H54 (cell line): ENCODE measurements around the gene BNIPL.
A peak's percentile ranks its signal among the peaks of the same experiment; 100 is the strongest.

ENCODE experiments used
- DNase-seq: peaks from one replicate; pipeline ENCODE4 v3.0.0; 2011; ENCODE audit warnings: low spot score, mixed read lengths; ENCODE audit not compliant: insufficient read length
- FAIRE-seq: peaks from 3 replicates; lab custom pipeline; 2011; peaks lifted over from hg19 to GRCh38; lab: Jason Lieb, UNC
- POLR2A ChIP-seq: IDR thresholded peaks from 2 replicates; pipeline ENCODE4 v1.6.1; 2011; ENCODE audit warnings: low read depth, mild to moderate bottlenecking, low read length

Gene BNIPL

DNA sequence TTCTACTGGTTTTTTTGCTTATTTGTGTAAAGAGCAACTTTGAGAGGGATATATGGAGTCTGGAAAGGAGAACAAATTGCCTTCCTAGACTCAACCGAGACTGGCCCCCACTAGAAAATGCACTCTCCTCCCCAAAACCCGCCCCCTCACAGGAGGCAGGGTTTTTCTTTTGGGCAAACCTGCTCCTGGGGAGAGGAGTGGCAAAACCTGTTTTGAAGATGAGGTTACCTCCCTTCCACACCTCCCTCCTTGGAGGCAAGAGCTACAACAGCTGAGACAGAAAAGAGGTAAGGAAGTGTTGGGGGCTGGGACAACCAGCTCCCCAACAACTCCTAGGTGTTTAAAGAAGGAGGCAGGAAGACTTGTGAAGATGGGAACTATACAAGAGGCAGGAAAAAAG lies at the start of gene BNIPL:
TSS of gene BNIPL (plus strand) at position 231 of the 400 bp plus-strand sequence. CDS start at position 371, 140 bp downstream.
- no peak for DNase-seq
- TF ChIP-seq POLR2A = no peak
- no peak for FAIRE-seq

- no peak for FAIRE-seq
- TF ChIP-seq POLR2A = no peak
- no peak for DNase-seq
Observed at GRCh38 chr1:150987924-150988323, 48.5 kb upstream of the BNIPL start.

- DNase-seq (no peak), FAIRE-seq (no peak)
- no peak for TF ChIP-seq POLR2A
Observed at GRCh38 chr1:150992626-150993025, 43.8 kb upstream of the BNIPL start.

- no peak for FAIRE-seq
- DNase-seq = no peak
- no peak for TF ChIP-seq POLR2A
Observed at GRCh38 chr1:150994248-150994647, 42.1 kb upstream of the BNIPL start.

DNA sequence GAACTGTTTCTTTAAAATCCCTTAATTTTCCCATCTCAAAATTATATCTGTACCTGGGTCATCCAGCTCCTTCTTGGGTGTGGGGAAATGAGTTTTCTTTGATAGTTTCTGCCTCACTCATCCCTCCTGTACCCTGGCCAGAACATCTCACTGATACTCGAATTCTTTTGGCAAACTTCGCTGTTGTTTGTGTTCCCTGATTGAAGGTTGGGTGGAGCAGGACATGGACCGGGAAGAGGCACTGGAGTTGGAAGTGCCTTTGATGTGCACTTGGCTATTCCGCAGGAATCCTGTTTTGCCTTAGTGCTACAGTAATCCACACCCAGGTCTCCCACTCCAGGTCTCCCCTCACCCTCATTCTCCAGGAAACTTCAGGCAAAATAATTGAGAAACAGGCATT lies 40.9 kb upstream of the BNIPL start:
- FAIRE-seq = no peak
- no peak for DNase-seq
- TF ChIP-seq POLR2A = no peak

- no peak for DNase-seq
- no peak for TF ChIP-seq POLR2A
- FAIRE-seq = no peak
Observed at GRCh38 chr1:150995896-150996295, 40.5 kb upstream of the BNIPL start.

GRCh38 chr1:150997126-150997872 lies 39.1 kb upstream of the BNIPL start:
- no peak for TF ChIP-seq POLR2A
- no peak for FAIRE-seq
- DNase-seq = no peak

DNA sequence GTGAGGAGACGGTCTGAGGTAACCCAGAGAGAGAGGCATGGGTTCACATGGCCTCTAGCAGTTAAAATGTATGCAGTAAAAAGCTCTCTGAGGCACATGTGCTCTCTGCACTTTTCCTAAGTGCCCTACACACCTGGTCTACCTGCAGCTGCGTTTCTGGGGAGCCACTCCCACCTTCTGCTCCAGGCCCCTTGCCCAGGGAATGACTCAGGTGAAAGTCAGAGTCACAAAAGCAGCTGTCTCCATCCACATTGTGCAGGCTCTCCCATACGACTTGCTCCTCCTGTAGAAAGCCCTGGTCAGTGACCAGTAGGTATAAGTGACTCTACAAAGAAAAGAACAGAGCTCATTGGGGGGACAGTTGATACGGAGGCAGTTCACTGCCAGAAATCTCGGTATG lies 38.4 kb upstream of the BNIPL start:
- DNase-seq (no peak), FAIRE-seq (no peak)
- no peak for TF ChIP-seq POLR2A

DNA sequence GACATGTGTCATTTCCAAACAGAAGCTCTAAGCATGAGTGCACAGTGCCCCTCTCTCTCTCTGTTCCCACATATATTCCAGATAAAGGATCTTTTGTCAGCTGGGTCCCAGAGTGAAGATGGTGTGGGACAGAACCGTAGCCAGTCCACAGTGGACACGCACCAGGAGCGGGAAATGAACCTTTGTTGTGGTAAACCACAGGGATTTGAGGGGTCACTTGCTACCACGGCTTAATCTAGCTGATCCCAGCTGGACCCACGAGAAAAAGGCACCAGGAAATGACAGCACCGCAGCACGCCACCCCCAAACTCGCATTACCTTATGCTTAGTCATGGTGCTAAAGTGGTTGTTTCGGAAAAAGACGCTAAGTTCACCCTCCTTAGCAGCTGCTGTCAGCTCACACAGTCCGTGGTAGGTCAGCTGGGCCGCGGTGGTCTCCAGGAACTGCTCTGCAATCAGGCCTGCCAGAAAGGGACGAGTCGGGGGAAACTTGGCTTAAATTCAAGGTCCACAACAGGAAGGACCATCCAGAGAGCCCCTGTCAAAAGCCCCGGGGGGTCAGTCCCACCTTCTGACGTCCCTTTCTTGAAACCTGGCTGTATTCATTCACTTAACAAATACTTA lies 37.2 kb upstream of the BNIPL start:
- TF ChIP-seq POLR2A = peak; percentile 32; the same call in 1 of the 2 replicates
- peak; percentile 84 for DNase-seq
- no peak for FAIRE-seq

DNA sequence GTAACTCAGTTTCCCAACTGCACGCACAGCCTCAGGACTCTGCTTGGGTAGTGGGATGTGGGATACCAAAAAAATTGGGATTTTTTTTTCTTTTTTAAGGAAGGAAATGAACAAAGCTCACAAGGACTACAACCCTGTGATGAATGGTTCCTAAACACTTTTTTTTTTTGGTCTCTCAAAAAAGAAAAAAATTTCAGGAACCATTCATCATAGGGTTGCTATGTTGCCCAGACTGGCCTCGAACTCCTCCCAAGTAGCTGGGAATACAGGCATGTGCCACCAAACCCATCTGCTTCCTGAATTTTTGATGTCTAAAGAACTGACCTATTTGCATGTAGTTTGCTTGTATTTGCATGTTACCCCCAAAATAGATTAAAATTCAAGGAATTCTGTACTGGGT lies 36.5 kb upstream of the BNIPL start:
- TF ChIP-seq POLR2A = no peak
- FAIRE-seq (no peak), DNase-seq (no peak)

DNA sequence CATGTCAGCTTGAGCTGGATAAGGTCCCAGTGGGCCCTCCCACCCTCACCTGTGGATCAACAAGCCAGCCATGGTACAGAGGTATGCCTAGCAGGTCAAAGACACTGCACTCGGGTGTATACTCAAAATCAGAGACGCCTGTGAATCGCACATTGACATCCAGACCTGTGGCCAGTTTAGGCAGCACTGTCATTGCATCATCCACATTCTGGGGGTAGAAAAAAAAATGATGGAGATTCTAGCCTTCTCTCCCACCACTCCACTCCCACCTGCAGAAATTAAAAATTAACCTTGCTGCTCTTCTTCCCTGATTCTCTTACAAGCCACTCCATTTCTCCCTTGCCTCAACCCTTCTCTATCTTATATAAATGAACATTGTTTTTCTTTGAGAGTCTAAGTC lies 36.0 kb upstream of the BNIPL start:
- TF ChIP-seq POLR2A = no peak
- DNase-seq = no peak
- no peak for FAIRE-seq

- no peak for FAIRE-seq
- no peak for DNase-seq
- no peak for TF ChIP-seq POLR2A
Observed at GRCh38 chr1:151001602-151002001, 34.8 kb upstream of the BNIPL start.

DNA sequence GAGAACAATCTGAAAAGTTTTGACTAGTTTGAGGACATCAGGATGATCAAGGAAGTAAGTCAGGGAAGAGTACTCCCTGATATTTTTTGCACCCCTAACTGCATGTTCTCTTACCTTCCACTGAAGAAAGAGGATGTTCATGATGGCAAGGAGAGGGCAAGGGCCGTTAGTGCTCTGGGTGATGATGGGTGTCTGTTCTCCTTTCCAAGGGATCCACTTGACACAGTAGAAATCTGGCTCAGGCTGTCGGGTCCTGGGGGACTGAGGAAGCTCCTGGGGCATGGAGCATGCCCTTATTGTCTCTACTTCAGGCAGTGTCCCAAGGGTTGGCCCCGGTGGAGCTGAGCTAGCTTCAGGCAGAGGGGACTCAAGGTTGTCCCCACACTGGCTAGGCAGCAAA lies 34.3 kb upstream of the BNIPL start:
- no peak for TF ChIP-seq POLR2A
- no peak for DNase-seq
- no peak for FAIRE-seq

DNA sequence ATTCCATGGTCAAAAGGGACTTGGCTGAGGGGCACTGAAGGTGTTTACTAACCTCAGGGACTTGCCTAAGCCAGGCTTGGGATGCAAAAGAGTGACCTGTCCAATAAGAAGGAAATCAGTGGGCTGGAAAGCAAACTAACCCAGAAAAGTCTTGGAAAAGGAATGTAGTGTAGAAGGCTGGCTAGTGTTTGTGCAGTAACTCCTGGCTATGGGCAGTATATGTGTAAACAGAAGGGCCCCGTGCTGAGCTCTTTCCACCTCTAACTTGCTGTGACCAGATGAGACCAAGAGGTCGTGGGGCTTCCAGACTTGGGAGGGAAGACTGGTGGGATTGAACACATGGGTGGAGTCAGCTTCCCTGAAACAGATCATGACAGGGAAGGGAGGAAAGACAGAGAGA lies 33.8 kb upstream of the BNIPL start:
- TF ChIP-seq POLR2A = no peak
- FAIRE-seq (no peak), DNase-seq (no peak)

GRCh38 chr1:151003180-151003579 lies 33.2 kb upstream of the BNIPL start:
- no peak for DNase-seq
- TF ChIP-seq POLR2A = no peak
- no peak for FAIRE-seq
